GM12878 (cell line): ENCODE data around the gene ASB8. TPM values are rescaled to one million over a fixed set of nuclear protein-coding genes. Genes with fewer than 3 reads are reported as not detected.

Experiments
- ATAC-seq: fragments of 200-7000 bp; cut with Tn5 transposase; 3 replicates; pipeline ENCODE4 v1.9.1; 2020; ENCODE audit warnings: mild to moderate bottlenecking, moderate library complexity
- BruUV-seq: library from RNA; stranded (reverse); fragments of 400-500 nt; replicated peaks from 2 replicates; lab custom pipeline; 2021; lab: Mats Ljungman, UMichigan
- CTCF ChIA-PET: fragments of 300-600 bp; sonication (Branson Sonifier 250); formaldehyde crosslinking; extraction: SDS; loops from one replicate; lab custom pipeline; 2021; ENCODE audit warnings: inconsistent platforms; lab: Yijun Ruan, JAX
- POLR2A ChIA-PET: fragments of 350-600 bp; formaldehyde crosslinking; extraction: SDS; loops from one replicate; lab custom pipeline; 2021; ENCODE audit warnings: inconsistent platforms; lab: Charles Lee
- RAD21 ChIA-PET: fragments of 300-600 bp; sonication (Branson Sonifier 250); formaldehyde crosslinking; loops from one replicate; lab custom pipeline; 2023; ENCODE audit warnings: antibody characterized with exemption; ENCODE audit not compliant: unreplicated experiment; lab: Charles Lee
- SMC1A ChIA-PET: fragments of 300-600 bp; sonication (Branson Sonifier 250); formaldehyde crosslinking; loops from one replicate; lab custom pipeline; 2023; ENCODE audit not compliant: unreplicated experiment, uncharacterized antibody; lab: Charles Lee
- DNase-seq: peaks from one replicate; pipeline ENCODE4 v3.0.0-alpha.2; 2011; ENCODE audit warnings: low read depth, low spot score
- FAIRE-seq: peaks from 3 replicates; lab custom pipeline; 2011; peaks lifted over from hg19 to GRCh38; lab: Jason Lieb, UNC
- H2AFZ ChIP-seq: 2 replicates; pipeline ENCODE4 v1.6.0; 2011; ENCODE audit warnings: low read depth, low read length, control low read depth; ENCODE audit not compliant: control insufficient read depth
- H3K27ac ChIP-seq: 2 replicates; pipeline ENCODE4 v1.5.1; 2011; ENCODE audit warnings: control low read depth; ENCODE audit not compliant: control insufficient read depth, insufficient read depth
- H3K27me3 ChIP-seq, 2 experiments: replicated peaks in 1 of 2; 2 replicates each; pipeline versions ENCODE4 v1.6.0 to v1.6.1; 2011; ENCODE audit warnings: low read length in 1 of 2; ENCODE audit not compliant: control insufficient read depth in 2 of 2, insufficient read depth in 2 of 2
- H3K36me3 ChIP-seq, 2 experiments: 2 replicates each; pipeline ENCODE4 v1.5.1; 2011; ENCODE audit warnings: low read length in 1 of 2; ENCODE audit not compliant: control insufficient read depth in 2 of 2, insufficient read depth in 2 of 2
- H3K4me1 ChIP-seq: 2 replicates; pipeline ENCODE4 v1.6.1; 2011; ENCODE audit warnings: mild to moderate bottlenecking, low read length, moderate library complexity, mixed read lengths; ENCODE audit not compliant: control insufficient read depth, insufficient read depth
- H3K4me2 ChIP-seq: 2 replicates; pipeline ENCODE4 v1.6.0; 2011; ENCODE audit warnings: control low read depth; ENCODE audit not compliant: control insufficient read depth, insufficient read depth
- H3K4me3 ChIP-seq: fragments of 200-600 bp; sonication (generic); 2 replicates; pipeline ENCODE4 v1.5.1; 2016
- H3K79me2 ChIP-seq: 2 replicates; pipeline ENCODE4 v1.6.0; 2011; ENCODE audit warnings: low read length; ENCODE audit not compliant: control insufficient read depth, insufficient read depth
- H3K9ac ChIP-seq: 2 replicates; pipeline ENCODE4 v1.8.0; 2011; ENCODE audit warnings: low read length, control low read depth, mixed read lengths; ENCODE audit not compliant: control insufficient read depth, insufficient read depth
- H3K9me3 ChIP-seq: replicated peaks from 3 replicates; pipeline ENCODE4 v1.5.1; 2011; ENCODE audit warnings: mild to moderate bottlenecking, low read length; ENCODE audit not compliant: control insufficient read depth, insufficient read depth
- H4K20me1 ChIP-seq: 2 replicates; pipeline ENCODE4 v1.6.0; 2011; ENCODE audit not compliant: control insufficient read depth, insufficient read depth
- ATF7 ChIP-seq: fragments of 450-650 bp; IDR thresholded peaks from 2 replicates; pipeline ENCODE4 v1.6.1; 2016; ENCODE audit warnings: low read depth, mild to moderate bottlenecking
- CBFB ChIP-seq: IDR thresholded peaks from 2 replicates; pipeline ENCODE4 v1.6.1; 2016; ENCODE audit warnings: antibody characterized with exemption, low read depth
- EP300 ChIP-seq, 2 experiments: fragments of 150-350 bp in 1 of 2; IDR thresholded peaks; 2 replicates each; pipeline ENCODE4 v1.6.1; 2011 to 2012; ENCODE audit warnings: low read depth in 2 of 2, low read length in 2 of 2, borderline replicate concordance in 1 of 2, improper control_type of control experiment in 1 of 2, inconsistent platforms in 1 of 2; ENCODE audit not compliant: control insufficient read depth in 1 of 2
- GABPA ChIP-seq: IDR thresholded peaks from 2 replicates; pipeline ENCODE4 v1.6.1; 2014; ENCODE audit warnings: antibody characterized with exemption, low read depth, mild to moderate bottlenecking, inconsistent platforms
- IRF4 ChIP-seq: IDR thresholded peaks from 2 replicates; pipeline ENCODE4 v1.6.1; 2011; ENCODE audit warnings: low read depth, low read length
- JUNB ChIP-seq: IDR thresholded peaks from 2 replicates; pipeline ENCODE4 v1.6.1; 2016; ENCODE audit warnings: antibody characterized with exemption, mild to moderate bottlenecking
- KAT2A ChIP-seq: conservative IDR thresholded peaks from 2 replicates; pipeline ENCODE4 v1.6.1; 2011; ENCODE audit warnings: low read depth, low read length; ENCODE audit not compliant: control insufficient read depth
- NFYA ChIP-seq: IDR thresholded peaks from 2 replicates; pipeline ENCODE4 v1.6.1; 2011; ENCODE audit warnings: low read depth, mild to moderate bottlenecking, low read length, improper control_type of control experiment, borderline replicate concordance
- NFYB ChIP-seq: IDR thresholded peaks from 2 replicates; pipeline ENCODE4 v1.6.1; 2011; ENCODE audit warnings: low read depth, mild to moderate bottlenecking, low read length, improper control_type of control experiment, moderate library complexity; ENCODE audit not compliant: insufficient read depth
- SIN3A ChIP-seq: IDR thresholded peaks from 2 replicates; pipeline ENCODE4 v1.6.1; 2012; ENCODE audit warnings: low read depth, low read length, improper control_type of control experiment
- STAT3 ChIP-seq: IDR thresholded peaks from 2 replicates; pipeline ENCODE4 v1.6.1; 2011; ENCODE audit warnings: low read depth, low read length, improper control_type of control experiment
- ZNF274 ChIP-seq: IDR thresholded peaks from one replicate; pipeline ENCODE4 v1.8.0; 2011; ENCODE audit not compliant: insufficient read length, insufficient read depth
- WGBS: methylation state at CpG from one replicate; pipeline ENCODE4 v1.1.6; 2016; ENCODE audit warnings: low lambda C conversion rate; ENCODE audit not compliant: insufficient replicate concordance, insufficient coverage; ENCODE audit errors: missing lambda C conversion rate; 5-methylcytosine and 5-hydroxymethylcytosine counted together
- in situ Hi-C: fragments of 300-500 bp; cut with MboI; formaldehyde crosslinking; loops from 9 replicates; pipeline ENCODE4 v1.14.3; 2018; ENCODE audit warnings: mixed read lengths
- intact Hi-C: fragments of 100-400 bp; cut with micrococcal nuclease; formaldehyde crosslinking; loops from one replicate; pipeline ENCODE4 v1.14.2; 2022; ENCODE audit not compliant: unreplicated experiment
- polyA plus RNA-seq, 11 experiments: library from polyadenylated mRNA; depleted of rRNA in 4 of 11; unstranded in 6 of 11; stranded (reverse) in 5 of 11; fragments of >200 nt; fragmentation: Nextera tagmentation in 4 of 11; fragmentation: Illumina TruSeq in 1 of 11; extraction: Ambion mirVana in 4 of 11; extraction: Trizol in 1 of 11; gene quantifications; 1 replicate in 1 of 11; 2 replicates in 10 of 11; pipeline versions ENCODE4 v1.2.1 to v1.2.3, GENCODE V29; 2011 to 2016; ENCODE audit warnings: inconsistent platforms in 2 of 11, missing spikeins in 2 of 11, low read depth in 1 of 11
- total RNA-seq, 4 experiments: library from RNA; depleted of rRNA in 3 of 4; stranded (reverse); fragments of >200 nt in 3 of 4; fragmentation: Illumina TruSeq in 1 of 4; extraction: Trizol in 1 of 4; gene quantifications; 2 replicates each; pipeline versions ENCODE4 v1.2.1 to v1.2.3, GENCODE V29; 2013 to 2021
- TF ChIP-seq, protein P1 (sequence below): IDR thresholded peaks from 2 replicates; pipeline ENCODE4 v1.6.1; 2011; ENCODE audit warnings: borderline replicate concordance, low read depth, mild to moderate bottlenecking, moderate library complexity, mixed read lengths, low read length; ENCODE audit not compliant: insufficient read depth; ENCODE audit errors: extremely low read length

Gene ASB8
- total and polyA plus RNA-seq, 10 of the 15 experiments (the other 5 are each of a cell fraction or from before 2014, with no cell fraction given) = 23.7 to 48.0 (median 29.1) TPM

DNA sequence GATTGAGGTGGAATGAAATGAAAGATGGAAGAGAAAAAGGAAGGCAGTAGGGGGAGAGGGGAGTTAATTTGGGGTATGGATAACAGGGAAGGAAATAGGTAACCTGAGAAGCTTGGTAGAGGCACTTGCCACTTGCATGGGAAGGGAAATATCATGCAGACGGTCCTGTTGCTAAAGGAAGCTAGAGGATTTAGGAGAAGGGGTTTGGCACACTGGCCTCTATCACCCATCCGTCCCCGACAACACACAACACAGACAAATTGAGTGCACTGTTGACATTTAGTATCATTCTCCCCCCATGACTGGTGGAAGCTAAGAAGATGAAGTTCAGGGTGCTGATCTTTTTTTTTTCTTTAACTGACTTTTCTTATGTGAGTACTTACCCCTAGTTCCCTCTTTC is 43.8 kb upstream of the ASB8 start:
- Histone ChIP-seq H3K4me3 (no peak overlapping the region), H3K4me2 (no peak overlapping the region), H3K27ac (no peak overlapping the region), H3K79me2 (peaks cover 13% of the 10 kb centered on the region), H3K9ac (no peak overlapping the region), H2AFZ (no peak overlapping the region), H3K27me3 (no peaks in the 10 kb centered on the region), H3K36me3 (no peaks in the 10 kb centered on the region), H3K4me1 (0 out of 2 replicates have a peak, but pooled peaks cover 3% of the 10 kb centered on the region), H4K20me1 (no peaks in the 10 kb centered on the region), H3K9me3 (peaks cover 8% of the 10 kb centered on the region)
- intact Hi-C loops = no loop called here
- no peak for DNase-seq
- ChIA-PET RAD21 (no interaction called here), CTCF (interaction anchor here (1.0 to 3.4 kb wide), 2 partner anchors 12 to 417 kb away, joined by 3 to 28 read pairs; no protein-coding TSS in a partner anchor), SMC1A (no interaction called here), POLR2A (interaction anchor here (1.0 kb wide), 1 partner anchor 10 kb away, joined by 5 read pairs; no protein-coding TSS in a partner anchor)
- 97% methylated on average over 3 of the region's 3 CpGs for WGBS
- FAIRE-seq = no peak
- in situ Hi-C loops = no loop called here
- no TSS peak for BruUV-seq
- ATAC-seq = no peak
- TF ChIP-seq NFYB = no peak
- TF ChIP-seq ATF7 = no peak
- TF ChIP-seq, protein P1, sequence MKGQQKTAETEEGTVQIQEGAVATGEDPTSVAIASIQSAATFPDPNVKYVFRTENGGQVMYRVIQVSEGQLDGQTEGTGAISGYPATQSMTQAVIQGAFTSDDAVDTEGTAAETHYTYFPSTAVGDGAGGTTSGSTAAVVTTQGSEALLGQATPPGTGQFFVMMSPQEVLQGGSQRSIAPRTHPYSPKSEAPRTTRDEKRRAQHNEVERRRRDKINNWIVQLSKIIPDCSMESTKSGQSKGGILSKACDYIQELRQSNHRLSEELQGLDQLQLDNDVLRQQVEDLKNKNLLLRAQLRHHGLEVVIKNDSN = no peak
- TF ChIP-seq NFYA = no peak
- no peak for TF ChIP-seq IRF4
- TF ChIP-seq ZNF274 = no peak
- TF ChIP-seq SIN3A = no peak
- TF ChIP-seq STAT3 = no peak
- no peak for TF ChIP-seq EP300 (IDR thresholded peaks at IDR 0.05; ENCODE audit: borderline replicate concordance in 1 of 2, control insufficient read depth in 1 of 2, low read depth in 2 of 2, low read length in 2 of 2)
- no peak for TF ChIP-seq JUNB
- no peak for TF ChIP-seq GABPA
- TF ChIP-seq CBFB = no peak
- TF ChIP-seq KAT2A = no peak
